WI38 (cell line): ENCODE data around the gene ANKDD1B.

ENCODE experiments used
- H3K4me3 ChIP-seq: 2 replicates; pipeline ENCODE4 v1.5.1; 2011; ENCODE audit warnings: low read depth, mild to moderate bottlenecking, control low read depth, low read length
- CTCF ChIP-seq: IDR thresholded peaks from 2 replicates; pipeline ENCODE4 v1.5.1; 2012; ENCODE audit warnings: low read depth, mild to moderate bottlenecking, control low read depth, low read length

ANKDD1B gene

DNA sequence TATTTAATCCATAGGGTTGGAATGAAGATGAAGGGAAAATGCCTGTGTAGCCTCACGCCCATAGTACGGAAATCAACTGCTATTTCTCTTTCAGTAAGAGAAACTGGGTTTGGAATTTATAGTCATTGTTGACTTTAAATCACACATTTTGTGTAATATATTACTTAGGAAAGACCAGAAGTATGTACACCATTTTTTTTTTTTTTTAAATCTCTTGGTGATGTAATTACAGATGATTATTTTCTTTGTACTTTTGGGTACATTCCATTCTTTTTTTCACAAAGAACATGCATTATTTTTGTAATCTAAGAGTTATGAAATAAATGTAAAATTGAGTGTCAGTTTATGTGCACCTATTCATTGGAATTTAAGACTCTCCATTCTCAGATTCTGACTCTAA lies 60.3 kb downstream of the ANKDD1B start:
- H3K4me3 ChIP-seq, result no peak overlapping the region
- TF ChIP-seq CTCF, result no peak

GRCh38 chr5:75672616-75673015 lies 61.4 kb downstream of the ANKDD1B start:
- H3K4me3 ChIP-seq, result no peak overlapping the region
- no peak for TF ChIP-seq CTCF

GRCh38 chr5:75675783-75676182 lies 64.5 kb downstream of the ANKDD1B start:
- no peak for TF ChIP-seq CTCF
- no peak overlapping the region for H3K4me3 ChIP-seq

DNA sequence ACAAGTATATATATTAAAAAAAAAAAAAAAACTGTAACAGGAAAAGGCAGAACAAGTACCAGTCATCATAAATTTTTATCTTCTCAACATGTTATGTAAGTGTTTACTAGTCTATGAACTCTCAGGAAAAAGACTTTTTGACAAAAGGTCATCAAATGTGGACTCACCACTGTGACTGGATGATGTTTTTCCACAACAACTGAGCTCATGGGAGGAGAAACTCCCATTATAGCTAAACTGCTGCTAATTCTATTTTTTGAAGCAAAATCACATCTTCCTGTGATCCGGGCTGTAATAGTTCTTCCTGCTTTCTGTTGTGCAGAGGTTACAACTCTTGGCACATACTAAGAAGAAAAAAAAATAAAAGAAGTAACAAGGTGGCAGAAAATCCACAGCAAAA lies 66.4 kb downstream of the ANKDD1B start:
- no peak overlapping the region for H3K4me3 ChIP-seq
- TF ChIP-seq CTCF, result no peak

DNA sequence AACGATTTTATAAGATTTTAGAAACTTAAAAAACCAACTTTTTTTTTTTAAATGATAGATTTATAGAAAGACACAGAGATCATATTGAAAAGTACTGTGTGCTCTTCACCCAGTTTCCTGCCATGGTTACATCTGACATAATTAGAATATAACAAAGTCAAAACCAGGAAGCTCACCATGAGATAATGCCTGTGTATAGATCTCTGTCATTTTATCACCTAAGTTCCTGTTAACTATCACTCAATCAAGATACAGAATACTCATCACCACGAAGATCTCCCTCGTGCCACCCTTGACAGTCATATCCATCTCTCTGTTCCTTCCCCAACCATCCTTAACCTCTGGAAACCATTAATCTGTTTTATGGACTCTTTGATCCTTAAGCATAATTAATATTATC lies 66.9 kb downstream of the ANKDD1B start:
- no peak for TF ChIP-seq CTCF
- H3K4me3 ChIP-seq, result no peak overlapping the region

- TF ChIP-seq CTCF, result peak; percentile 36; the same call in 1 of the 2 replicates
- no peak overlapping the region for H3K4me3 ChIP-seq
Measured at GRCh38 chr5:75681125-75681830, 70.0 kb downstream of the ANKDD1B start.

GRCh38 chr5:75685141-75685540 lies 73.9 kb downstream of the ANKDD1B start:
- TF ChIP-seq CTCF, result no peak
- no peak overlapping the region for H3K4me3 ChIP-seq
